WTC11 (cell line): ENCODE measurements around the gene NEAT1.

Experiments used
- CBFB ChIP-seq: sonication (generic); formaldehyde crosslinking; IDR thresholded peaks from 2 replicates; pipeline ENCODE4 v1.8.1; 2022; ENCODE audit warnings: mild to moderate bottlenecking, low read depth, missing genetic modification reagents
- CREM ChIP-seq: sonication (generic); formaldehyde crosslinking; IDR thresholded peaks from 2 replicates; pipeline ENCODE4 v1.8.1; 2022; ENCODE audit warnings: mild to moderate bottlenecking, missing genetic modification reagents, moderate library complexity
- CTCF ChIP-seq: fragments of 200-600 bp; IDR thresholded peaks from 2 replicates; pipeline ENCODE4 v1.8.0; 2022; ENCODE audit warnings: antibody characterized with exemption
- FOXK1 ChIP-seq: sonication (generic); formaldehyde crosslinking; IDR thresholded peaks from 2 replicates; pipeline ENCODE4 v1.8.0; 2022; ENCODE audit warnings: mild to moderate bottlenecking, moderate library complexity, missing genetic modification reagents
- GABPB1 ChIP-seq: sonication (generic); formaldehyde crosslinking; IDR thresholded peaks from 2 replicates; pipeline ENCODE4 v1.8.1; 2023; ENCODE audit warnings: mild to moderate bottlenecking, missing genetic modification reagents
- HMGXB4 ChIP-seq: sonication (generic); formaldehyde crosslinking; IDR thresholded peaks from 2 replicates; pipeline ENCODE4 v1.8.1; 2023; ENCODE audit warnings: mild to moderate bottlenecking, moderate library complexity, missing genetic modification reagents
- JUN ChIP-seq: sonication (generic); formaldehyde crosslinking; IDR thresholded peaks from 2 replicates; pipeline ENCODE4 v1.8.0; 2023; ENCODE audit warnings: mild to moderate bottlenecking, missing genetic modification reagents
- PRDM15 ChIP-seq: sonication (generic); formaldehyde crosslinking; IDR thresholded peaks from 2 replicates; pipeline ENCODE4 v1.8.0; 2022; ENCODE audit warnings: missing genetic modification reagents
- ZNF423 ChIP-seq: fragments of 250-450 bp; sonication (Bioruptor Pico); IDR thresholded peaks from 2 replicates; pipeline ENCODE4 v2.1.2; 2022; ENCODE audit warnings: mild to moderate bottlenecking, moderate library complexity

GRCh38 chr11:65479184-65480145 is 56.9 kb downstream of the NEAT1 start:
- TF ChIP-seq PRDM15 (no peak), CTCF (no peak), GABPB1 (0 out of 2 replicates have a peak, but pooled peaks have one; percentile 17), ZNF423 (CRISPR knock-in tag) (no peak), CREM (CRISPR knock-in tag) (no peak), HMGXB4 (CRISPR knock-in tag) (no peak), FOXK1 (CRISPR knock-in tag) (no peak), CBFB (no peak), JUN (CRISPR knock-in tag) (no peak)
